Epithelial cell of proximal tubule (primary cell): Measurements from ENCODE around the gene LPAR3. TPM values are rescaled to one million over a fixed set of nuclear protein-coding genes. Genes with fewer than 3 reads are reported as not detected.

Source experiments
- DNase-seq: peaks from one replicate; pipeline ENCODE4 v3.0.0-alpha.2; 2011; ENCODE audit warnings: low read depth
- H3K4me3 ChIP-seq: 2 replicates; pipeline ENCODE4 v1.5.1; 2011; ENCODE audit warnings: low read depth, mild to moderate bottlenecking, low read length
- total RNA-seq: library from RNA; depleted of rRNA; stranded (reverse); fragments of >200 nt; gene quantifications from 2 replicates; pipeline ENCODE4 v1.2.3, GENCODE V29; 2015
- TF ChIP-seq, protein P1 (sequence below): conservative IDR thresholded peaks from 2 replicates; pipeline ENCODE4 v1.5.1; 2012; ENCODE audit warnings: low read depth, mild to moderate bottlenecking, low read length

The LPAR3 gene
- total RNA-seq, 1 donor from 2014 or later = 1.8 TPM

GRCh38 chr1:84795966-84796600, 96.9 kb downstream of the LPAR3 start:
- DNase-seq = no peak
- TF ChIP-seq, protein P1, sequence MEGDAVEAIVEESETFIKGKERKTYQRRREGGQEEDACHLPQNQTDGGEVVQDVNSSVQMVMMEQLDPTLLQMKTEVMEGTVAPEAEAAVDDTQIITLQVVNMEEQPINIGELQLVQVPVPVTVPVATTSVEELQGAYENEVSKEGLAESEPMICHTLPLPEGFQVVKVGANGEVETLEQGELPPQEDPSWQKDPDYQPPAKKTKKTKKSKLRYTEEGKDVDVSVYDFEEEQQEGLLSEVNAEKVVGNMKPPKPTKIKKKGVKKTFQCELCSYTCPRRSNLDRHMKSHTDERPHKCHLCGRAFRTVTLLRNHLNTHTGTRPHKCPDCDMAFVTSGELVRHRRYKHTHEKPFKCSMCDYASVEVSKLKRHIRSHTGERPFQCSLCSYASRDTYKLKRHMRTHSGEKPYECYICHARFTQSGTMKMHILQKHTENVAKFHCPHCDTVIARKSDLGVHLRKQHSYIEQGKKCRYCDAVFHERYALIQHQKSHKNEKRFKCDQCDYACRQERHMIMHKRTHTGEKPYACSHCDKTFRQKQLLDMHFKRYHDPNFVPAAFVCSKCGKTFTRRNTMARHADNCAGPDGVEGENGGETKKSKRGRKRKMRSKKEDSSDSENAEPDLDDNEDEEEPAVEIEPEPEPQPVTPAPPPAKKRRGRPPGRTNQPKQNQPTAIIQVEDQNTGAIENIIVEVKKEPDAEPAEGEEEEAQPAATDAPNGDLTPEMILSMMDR = no peak
- H3K4me3 ChIP-seq = no peak overlapping the region

GRCh38 chr1:84795213-84795612, 97.8 kb downstream of the LPAR3 start:
- TF ChIP-seq, protein P1 = no peak
- H3K4me3 ChIP-seq = no peak overlapping the region
- no peak for DNase-seq

- H3K4me3 ChIP-seq = no peak overlapping the region
- TF ChIP-seq, protein P1 = no peak
- no peak for DNase-seq
Measured at GRCh38 chr1:84792421-84792820, 100.6 kb downstream of the LPAR3 start.

- no peak for DNase-seq
- TF ChIP-seq, protein P1 = no peak
- no peak overlapping the region for H3K4me3 ChIP-seq
Measured at GRCh38 chr1:84789014-84789413, 104.0 kb downstream of the LPAR3 start.

DNA sequence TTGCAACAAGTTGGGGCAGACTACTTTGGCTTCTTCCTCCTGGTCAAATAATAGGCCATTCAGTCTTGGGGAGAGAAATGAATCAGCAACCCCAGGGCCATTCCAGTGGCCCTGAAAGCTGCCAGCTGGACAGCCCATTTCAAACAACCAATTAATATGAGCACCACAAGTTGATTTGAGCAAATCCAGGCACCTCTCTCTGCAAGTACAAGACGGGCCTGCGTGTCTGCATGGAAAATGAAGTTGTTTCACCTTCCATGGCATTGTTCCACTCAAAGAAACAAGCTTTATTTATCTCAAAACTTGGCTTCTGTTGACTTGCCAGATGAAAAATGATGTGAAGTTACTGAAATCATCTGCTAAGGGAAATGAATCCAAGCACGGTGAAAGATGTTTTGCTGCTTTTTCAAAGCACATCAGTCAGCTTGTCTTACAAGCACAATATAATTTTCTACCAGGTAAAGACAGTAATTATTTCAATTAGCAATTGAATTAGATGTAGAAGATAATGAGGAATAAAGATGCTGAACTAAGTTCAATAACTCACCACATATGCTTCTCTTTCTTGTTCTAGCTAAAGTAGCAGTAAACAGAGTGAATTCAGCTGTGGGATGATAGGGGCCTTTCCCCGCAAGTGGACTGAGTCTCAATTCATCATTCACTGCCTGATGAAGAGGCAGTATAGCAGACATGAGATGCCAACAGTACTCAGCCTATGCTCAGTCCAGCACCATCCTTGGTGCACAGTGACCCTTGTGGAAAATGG, 107.6 kb downstream of the LPAR3 start:
- DNase-seq = no peak
- TF ChIP-seq, protein P1 = no peak
- H3K4me3 ChIP-seq = no peak overlapping the region

DNA sequence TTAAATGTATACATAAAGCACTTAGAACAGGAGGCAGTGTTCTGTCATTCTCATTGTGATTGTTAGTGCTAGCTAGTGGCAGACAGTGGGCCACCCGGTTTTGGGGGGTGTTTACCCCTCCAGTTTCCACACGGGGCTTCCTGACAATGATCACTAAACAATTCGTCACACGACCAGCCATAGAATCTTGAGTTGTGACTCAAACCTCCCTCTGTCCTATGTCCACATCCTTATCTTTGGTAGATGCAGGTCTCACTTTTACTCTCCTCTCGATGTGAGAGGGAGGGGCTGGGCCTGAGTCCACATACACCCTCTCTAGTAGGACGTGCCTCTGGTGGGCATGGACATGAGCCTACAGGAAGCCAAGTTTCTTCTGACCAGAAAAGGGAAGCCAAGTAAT, 110.1 kb downstream of the LPAR3 start:
- no peak overlapping the region for H3K4me3 ChIP-seq
- TF ChIP-seq, protein P1 = no peak
- no peak for DNase-seq
